HG03139 (cell line): ENCODE data around the gene GGTA1.

Experiments
- ATAC-seq: cut with Tn5 transposase; IDR thresholded peaks from one replicate; pipeline ENCODE4 v1.9.1; 2021; ENCODE audit not compliant: unreplicated experiment

The GGTA1 gene

GRCh38 chr9:121405899-121406298, 93.7 kb downstream of the GGTA1 start:
- ATAC-seq: no peak
